Omental fat pad (tissue), 4 donors: ENCODE measurements around the gene INHBE. TPM values are rescaled to one million over a fixed set of nuclear protein-coding genes. Genes with fewer than 3 reads are reported as not detected.

Experiments
- ATAC-seq: fragments of 150-250 bp; one replicate; pipeline ENCODE4 v1.9.1; 2016; ENCODE audit warnings: mild to moderate bottlenecking, moderate library complexity; ENCODE audit not compliant: low FRiP score
- DNase-seq: peaks from one replicate; pipeline ENCODE4 v3.0.0-alpha.2; 2019; ENCODE audit warnings: low spot score
- total RNA-seq, 4 donors: library from RNA; depleted of rRNA; stranded (reverse); fragments of >200 nt; gene quantifications; one replicate each; pipeline ENCODE4 v1.1.0, GENCODE V29; 2016
- TF ChIP-seq, protein P1 (sequence below), 3 donors: fragments of 450-650 bp; IDR thresholded peaks; one replicate each; pipeline ENCODE4 v1.5.1; 2016 to 2017; ENCODE audit warnings: antibody characterized with exemption in 3 of 3, mild to moderate bottlenecking in 3 of 3, moderate library complexity in 2 of 3

The INHBE gene
- total RNA-seq, 4 donors from 2014 or later, result 0.25 TPM; not detected in 3

DNA sequence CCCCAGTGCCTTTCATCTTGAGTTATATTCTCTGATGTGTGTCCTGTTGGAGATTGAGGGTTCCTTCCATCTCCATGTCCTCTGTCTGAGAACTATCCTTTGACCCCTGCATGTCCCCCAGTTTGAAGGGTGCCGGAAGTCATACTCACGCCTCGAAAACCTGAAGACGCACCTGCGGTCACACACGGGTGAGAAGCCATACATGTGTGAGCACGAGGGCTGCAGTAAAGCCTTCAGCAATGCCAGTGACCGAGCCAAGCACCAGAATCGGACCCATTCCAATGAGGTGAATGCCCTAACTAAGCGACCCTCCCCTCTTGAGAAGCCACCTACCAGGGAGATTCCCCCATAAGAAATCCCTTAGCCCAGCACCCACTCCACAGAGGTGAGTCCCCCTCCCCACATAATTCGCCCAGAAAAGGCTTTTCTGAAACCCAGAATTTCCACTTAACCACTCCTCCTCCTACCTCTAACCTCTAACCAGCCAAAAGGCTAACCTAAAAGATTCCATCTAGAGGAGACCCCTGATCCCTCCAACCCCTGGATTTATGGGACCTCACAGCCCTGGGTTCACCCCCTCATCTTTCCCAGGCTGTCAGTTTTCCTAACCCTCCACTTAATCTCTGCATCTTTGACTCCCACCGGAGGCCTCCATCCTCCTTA, 12.2 kb downstream of the INHBE start:
- ATAC-seq, result no peak
- no peak for DNase-seq
- TF ChIP-seq, protein P1, sequence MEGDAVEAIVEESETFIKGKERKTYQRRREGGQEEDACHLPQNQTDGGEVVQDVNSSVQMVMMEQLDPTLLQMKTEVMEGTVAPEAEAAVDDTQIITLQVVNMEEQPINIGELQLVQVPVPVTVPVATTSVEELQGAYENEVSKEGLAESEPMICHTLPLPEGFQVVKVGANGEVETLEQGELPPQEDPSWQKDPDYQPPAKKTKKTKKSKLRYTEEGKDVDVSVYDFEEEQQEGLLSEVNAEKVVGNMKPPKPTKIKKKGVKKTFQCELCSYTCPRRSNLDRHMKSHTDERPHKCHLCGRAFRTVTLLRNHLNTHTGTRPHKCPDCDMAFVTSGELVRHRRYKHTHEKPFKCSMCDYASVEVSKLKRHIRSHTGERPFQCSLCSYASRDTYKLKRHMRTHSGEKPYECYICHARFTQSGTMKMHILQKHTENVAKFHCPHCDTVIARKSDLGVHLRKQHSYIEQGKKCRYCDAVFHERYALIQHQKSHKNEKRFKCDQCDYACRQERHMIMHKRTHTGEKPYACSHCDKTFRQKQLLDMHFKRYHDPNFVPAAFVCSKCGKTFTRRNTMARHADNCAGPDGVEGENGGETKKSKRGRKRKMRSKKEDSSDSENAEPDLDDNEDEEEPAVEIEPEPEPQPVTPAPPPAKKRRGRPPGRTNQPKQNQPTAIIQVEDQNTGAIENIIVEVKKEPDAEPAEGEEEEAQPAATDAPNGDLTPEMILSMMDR (IDR thresholded peaks at IDR 0.05), result no peak

- TF ChIP-seq, protein P1 (IDR thresholded peaks at IDR 0.05), result no peak
- no peak for DNase-seq
- no peak for ATAC-seq
Measured at GRCh38 chr12:57467915-57468314, 12.8 kb downstream of the INHBE start.

DNA sequence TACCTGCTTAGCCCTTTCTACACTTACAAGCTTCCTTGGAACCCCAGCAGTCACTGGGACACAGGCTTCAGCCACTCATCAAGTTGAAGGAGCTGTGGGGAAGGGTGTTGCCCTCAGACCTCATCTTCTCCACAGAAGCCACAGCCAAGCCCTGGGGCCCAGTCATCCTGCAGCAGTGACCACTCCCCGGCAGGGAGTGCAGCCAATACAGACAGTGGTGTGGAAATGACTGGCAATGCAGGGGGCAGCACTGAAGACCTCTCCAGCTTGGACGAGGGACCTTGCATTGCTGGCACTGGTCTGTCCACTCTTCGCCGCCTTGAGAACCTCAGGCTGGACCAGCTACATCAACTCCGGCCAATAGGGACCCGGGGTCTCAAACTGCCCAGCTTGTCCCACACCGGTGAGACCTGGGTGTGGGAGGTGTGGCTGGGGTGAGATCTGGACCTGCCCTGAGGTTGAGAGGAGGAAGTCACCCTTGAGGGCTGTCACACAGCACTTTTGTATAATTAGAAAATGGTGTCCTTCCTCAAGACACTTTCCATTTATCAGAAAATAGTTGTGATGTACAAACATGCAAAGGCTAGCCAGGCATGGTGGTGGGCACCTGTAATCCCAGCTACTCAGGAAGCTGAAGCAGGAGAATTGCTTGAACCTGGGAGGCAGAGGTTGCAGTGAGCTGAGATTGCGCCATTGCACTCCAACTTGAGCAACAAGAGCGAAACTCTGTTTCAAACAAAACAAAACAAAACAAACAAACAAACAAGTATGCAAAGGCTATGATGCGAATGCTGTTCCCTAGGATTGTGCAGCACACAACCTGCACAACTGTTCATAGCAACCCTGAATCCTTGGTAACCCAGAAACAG, 14.4 kb downstream of the INHBE start:
- TF ChIP-seq, protein P1 (IDR thresholded peaks at IDR 0.05), result no peak
- ATAC-seq, result no peak
- no peak for DNase-seq

DNA sequence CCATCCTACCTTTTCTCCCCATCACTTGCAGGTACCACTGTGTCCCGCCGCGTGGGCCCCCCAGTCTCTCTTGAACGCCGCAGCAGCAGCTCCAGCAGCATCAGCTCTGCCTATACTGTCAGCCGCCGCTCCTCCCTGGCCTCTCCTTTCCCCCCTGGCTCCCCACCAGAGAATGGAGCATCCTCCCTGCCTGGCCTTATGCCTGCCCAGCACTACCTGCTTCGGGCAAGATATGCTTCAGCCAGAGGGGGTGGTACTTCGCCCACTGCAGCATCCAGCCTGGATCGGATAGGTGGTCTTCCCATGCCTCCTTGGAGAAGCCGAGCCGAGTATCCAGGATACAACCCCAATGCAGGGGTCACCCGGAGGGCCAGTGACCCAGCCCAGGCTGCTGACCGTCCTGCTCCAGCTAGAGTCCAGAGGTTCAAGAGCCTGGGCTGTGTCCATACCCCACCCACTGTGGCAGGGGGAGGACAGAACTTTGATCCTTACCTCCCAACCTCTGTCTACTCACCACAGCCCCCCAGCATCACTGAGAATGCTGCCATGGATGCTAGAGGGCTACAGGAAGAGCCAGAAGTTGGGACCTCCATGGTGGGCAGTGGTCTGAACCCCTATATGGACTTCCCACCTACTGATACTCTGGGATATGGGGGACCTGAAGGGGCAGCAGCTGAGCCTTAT, 15.3 kb downstream of the INHBE start:
- ATAC-seq, result no peak
- no peak for DNase-seq
- TF ChIP-seq, protein P1 (IDR thresholded peaks at IDR 0.05), result no peak

DNA sequence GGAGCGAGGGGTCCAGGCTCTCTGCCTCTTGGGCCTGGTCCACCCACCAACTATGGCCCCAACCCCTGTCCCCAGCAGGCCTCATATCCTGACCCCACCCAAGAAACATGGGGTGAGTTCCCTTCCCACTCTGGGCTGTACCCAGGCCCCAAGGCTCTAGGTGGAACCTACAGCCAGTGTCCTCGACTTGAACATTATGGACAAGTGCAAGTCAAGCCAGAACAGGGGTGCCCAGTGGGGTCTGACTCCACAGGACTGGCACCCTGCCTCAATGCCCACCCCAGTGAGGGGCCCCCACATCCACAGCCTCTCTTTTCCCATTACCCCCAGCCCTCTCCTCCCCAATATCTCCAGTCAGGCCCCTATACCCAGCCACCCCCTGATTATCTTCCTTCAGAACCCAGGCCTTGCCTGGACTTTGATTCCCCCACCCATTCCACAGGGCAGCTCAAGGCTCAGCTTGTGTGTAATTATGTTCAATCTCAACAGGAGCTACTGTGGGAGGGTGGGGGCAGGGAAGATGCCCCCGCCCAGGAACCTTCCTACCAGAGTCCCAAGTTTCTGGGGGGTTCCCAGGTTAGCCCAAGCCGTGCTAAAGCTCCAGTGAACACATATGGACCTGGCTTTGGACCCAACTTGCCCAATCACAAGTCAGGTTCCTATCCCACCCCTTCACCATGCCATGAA, 16.0 kb downstream of the INHBE start:
- ATAC-seq (no peak), DNase-seq (no peak)
- TF ChIP-seq, protein P1 (IDR thresholded peaks at IDR 0.05), result no peak

GRCh38 chr12:57471661-57472060, 16.6 kb downstream of the INHBE start:
- DNase-seq, result no peak

More at GRCh38 chr12:57471661-57472060, 16.6 kb downstream of the INHBE start:
- ATAC-seq, result no peak
- TF ChIP-seq, protein P1 (IDR thresholded peaks at IDR 0.05), result no peak
